Stimulated activated CD8-positive, alpha-beta memory T cell treated with anti-CD3 and anti-CD28 coated beads, Interleukin-2, amount 100 ng/mL, for 48 hours (primary cell): ENCODE data around the gene ASCL3.
"Not testable (repeated sequence)": the region's sequence is repeated elsewhere in the genome, so short reads cannot be mapped to it uniquely, and the experiment has no call there.

Experiments used
- DNase-seq, 2 donors: peaks; one replicate each; pipeline ENCODE4 v3.0.0-alpha.2; 2020; ENCODE audit warnings: low read depth in 2 of 2

ASCL3 gene

DNA sequence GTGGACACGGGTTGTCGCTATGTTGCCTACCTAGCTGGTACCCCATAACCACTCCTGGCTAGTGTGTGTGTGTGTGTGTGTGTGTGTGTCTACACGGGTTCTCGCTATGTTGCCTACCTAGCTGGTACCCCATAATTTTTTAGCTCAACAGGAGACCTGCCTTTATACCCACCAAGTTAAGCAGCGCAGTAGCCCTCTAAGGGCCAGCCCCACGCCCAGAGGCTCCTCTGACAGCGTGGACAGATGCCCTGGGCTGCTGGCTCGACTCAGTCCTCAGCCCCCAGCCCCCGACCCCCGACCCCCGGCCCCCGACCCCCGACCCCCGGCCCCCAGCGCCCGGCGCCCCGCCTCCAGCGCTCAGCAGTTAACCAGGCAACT, 32.2 kb downstream of the ASCL3 start:
- no peak for DNase-seq

DNA sequence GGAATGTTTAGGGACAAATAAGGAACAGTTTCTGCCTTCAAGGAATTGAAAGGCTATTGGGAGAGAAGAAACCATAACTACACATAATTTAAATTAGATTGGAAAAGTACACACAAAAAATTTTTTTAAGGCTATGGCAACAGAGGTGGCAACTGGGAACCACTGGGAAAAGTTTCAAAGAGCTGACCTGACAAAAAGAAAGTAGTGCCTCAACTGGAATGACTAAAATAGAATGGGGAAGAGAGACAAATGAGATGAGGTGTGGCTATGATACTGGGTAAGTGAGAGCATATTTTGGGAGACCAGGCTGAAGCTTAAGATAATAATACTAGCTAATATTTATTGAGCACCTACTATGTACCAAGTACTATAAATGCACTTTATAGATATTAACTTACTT, 34.7 kb downstream of the ASCL3 start:
- no peak for DNase-seq

DNA sequence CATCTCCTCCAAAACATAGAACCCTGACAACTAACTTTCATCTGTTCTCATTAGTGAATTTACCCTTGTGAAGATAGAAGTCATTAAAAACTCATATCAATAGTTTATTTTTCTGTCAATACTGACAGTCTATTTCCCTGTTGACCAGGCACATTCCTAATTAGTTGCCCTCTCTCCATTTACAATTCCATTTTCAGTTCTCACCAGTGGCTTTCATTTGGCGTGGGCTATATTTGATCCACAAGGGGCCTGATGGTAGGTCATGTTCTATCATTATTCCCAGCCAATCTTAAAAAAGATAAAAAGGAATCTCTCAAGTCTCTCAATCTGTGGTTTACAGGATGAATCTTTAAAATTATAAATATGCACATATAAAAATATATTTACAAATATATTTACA, 35.7 kb downstream of the ASCL3 start:
- DNase-seq = no peak

DNA sequence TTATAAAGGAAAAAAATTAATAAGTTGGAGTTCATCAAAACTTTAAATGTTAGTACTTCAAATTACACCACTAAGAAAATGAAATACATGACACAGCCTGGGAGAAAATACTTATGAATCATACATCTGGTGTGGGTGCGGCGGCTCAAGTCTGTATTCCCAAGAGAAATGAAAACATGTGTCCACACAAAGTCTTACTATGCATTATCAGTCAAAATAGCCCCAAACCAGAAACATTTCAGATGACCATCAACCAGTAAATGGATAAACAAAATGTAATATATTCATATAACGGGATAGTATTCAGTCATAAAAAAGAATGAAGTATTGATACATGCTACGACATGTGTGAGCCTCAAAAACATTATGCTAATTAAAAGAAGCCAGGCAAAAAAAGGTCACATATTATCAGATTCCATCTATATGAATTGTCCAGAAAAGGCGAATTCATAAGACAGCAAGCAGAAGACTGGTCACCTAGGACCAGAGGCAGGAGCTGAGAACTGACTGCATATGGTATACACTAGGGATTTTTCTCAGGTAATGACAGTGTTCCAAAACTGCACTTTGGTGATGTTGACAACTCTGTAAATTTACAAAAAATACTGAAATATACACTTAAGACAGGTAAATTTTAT, 37.2 kb downstream of the ASCL3 start:
- DNase-seq = no peak

DNA sequence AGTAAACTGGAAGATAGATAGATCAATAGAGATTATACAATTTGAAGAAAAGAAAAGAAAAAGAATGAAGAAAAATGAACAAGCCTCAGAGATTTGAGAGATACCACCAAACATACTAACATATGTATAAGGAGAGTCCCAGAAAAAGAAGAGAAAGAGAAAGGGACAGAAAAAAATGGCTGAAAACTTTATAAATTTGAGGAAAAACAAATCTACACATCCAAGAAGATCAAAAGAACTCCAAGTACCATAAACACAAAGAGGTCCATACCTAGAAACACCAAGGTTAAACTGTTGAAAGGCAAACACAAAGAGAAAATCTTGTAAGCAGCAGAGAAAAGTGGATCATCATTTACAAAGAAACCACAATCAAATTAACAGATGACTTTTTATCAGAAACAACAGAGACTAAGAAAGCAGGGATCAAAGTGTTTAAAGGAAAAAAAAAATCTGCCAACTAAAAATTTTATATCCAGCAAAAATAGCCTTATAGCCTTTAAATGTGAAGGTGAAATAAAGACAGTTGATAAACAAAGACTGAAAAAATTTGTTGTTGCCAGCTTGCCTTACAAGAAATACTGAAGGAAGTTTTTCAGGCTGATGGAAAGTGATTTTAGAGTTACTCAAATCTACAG, 43.6 kb downstream of the ASCL3 start:
- DNase-seq = no peak

DNA sequence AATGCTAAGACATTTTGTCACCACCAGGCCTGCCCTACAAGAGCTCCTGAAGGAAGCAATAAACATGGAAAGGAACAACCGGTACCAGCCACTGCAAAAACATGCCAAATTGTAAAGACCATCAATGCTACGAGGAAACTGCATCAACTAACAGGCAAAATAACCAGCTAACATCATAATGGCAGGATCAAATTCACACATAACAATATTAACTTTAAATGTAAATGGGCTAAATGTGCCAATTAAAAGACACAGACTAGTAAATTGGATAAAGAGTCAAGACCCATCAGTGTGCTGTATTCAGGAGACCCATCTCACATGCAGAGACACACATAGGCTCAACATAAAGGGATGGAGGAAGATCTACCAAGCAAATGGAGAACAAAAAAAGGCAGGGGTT, 51.6 kb downstream of the ASCL3 start:
- DNase-seq = not testable (repeated sequence)
